Astrocyte of the spinal cord (primary cell): ENCODE data around the gene QRICH1.

ENCODE experiments used
- DNase-seq: peaks from one replicate; pipeline ENCODE4 v3.0.0; 2011; ENCODE audit warnings: low read depth, low spot score
- H3K4me3 ChIP-seq: 2 replicates; pipeline ENCODE4 v1.5.1; 2011; ENCODE audit warnings: low read depth, mild to moderate bottlenecking, low read length, moderate library complexity
- CTCF ChIP-seq: IDR thresholded peaks from 2 replicates; pipeline ENCODE4 v1.5.1; 2012; ENCODE audit warnings: low read depth, mild to moderate bottlenecking, low read length, inconsistent platforms
- in situ Hi-C: cut with HindIII; loops from 2 replicates; pipeline ENCODE4 v1.10.0; 2017; ENCODE audit warnings: low sequenced_read_pairs

The QRICH1 gene

GRCh38 chr3:49016414-49017228 is 77.2 kb downstream of the QRICH1 start:
- no peak overlapping the region for H3K4me3 ChIP-seq
- in situ Hi-C loops = no loop called here
- DNase-seq = no peak
- no peak for TF ChIP-seq CTCF

GRCh38 chr3:49015765-49016164 is 78.1 kb downstream of the QRICH1 start:
- no peak for TF ChIP-seq CTCF
- no peak overlapping the region for H3K4me3 ChIP-seq
- in situ Hi-C loops = no loop called here
- no peak for DNase-seq

GRCh38 chr3:49015072-49015471 is 78.8 kb downstream of the QRICH1 start:
- no peak overlapping the region for H3K4me3 ChIP-seq
- no peak for DNase-seq
- in situ Hi-C loops = no loop called here
- no peak for TF ChIP-seq CTCF

GRCh38 chr3:49013738-49014660 is 79.9 kb downstream of the QRICH1 start:
- H3K4me3 ChIP-seq = no peak overlapping the region
- DNase-seq = no peak
- TF ChIP-seq CTCF = peak; percentile 81
- in situ Hi-C loops = no loop called here

GRCh38 chr3:49013113-49013737 is 80.6 kb downstream of the QRICH1 start:
- no peak for DNase-seq
- H3K4me3 ChIP-seq = no peak overlapping the region
- no peak for TF ChIP-seq CTCF
- in situ Hi-C loops = no loop called here

GRCh38 chr3:49012441-49013017 is 81.3 kb downstream of the QRICH1 start:
- H3K4me3 ChIP-seq = no peak overlapping the region
- in situ Hi-C loops = no loop called here
- no peak for TF ChIP-seq CTCF
- no peak for DNase-seq
